SK-N-SH (cell line): Measurements from ENCODE around the gene BCLAF1. TPM values are rescaled to one million over a fixed set of nuclear protein-coding genes. Genes with fewer than 3 reads are reported as not detected.
"Not testable (repeated sequence)": the region's sequence is repeated elsewhere in the genome, so short reads cannot be mapped to it uniquely, and the experiment has no call there.

ENCODE experiments used
- CTCF ChIA-PET: fragments of 300-600, 350-600 bp; formaldehyde crosslinking; extraction: SDS; loops from one replicate; lab custom pipeline; 2021; lab: Yijun Ruan, JAX
- POLR2A ChIA-PET: fragments of 350-600 bp; sonication (Branson Sonifier 250); formaldehyde crosslinking; extraction: SDS; loops from one replicate; lab custom pipeline; 2020; ENCODE audit warnings: antibody characterized with exemption, inconsistent platforms; lab: Yijun Ruan, JAX
- DNase-seq: peaks from one replicate; pipeline ENCODE4 v3.0.0; 2012
- H2AFZ ChIP-seq: fragments of 200-600 bp; sonication (generic); 2 replicates; pipeline ENCODE4 v1.8.1; 2016; ENCODE audit warnings: antibody characterized with exemption, mild to moderate bottlenecking, low read depth
- H3F3A ChIP-seq: fragments of 200-600 bp; sonication (generic); replicated peaks from 2 replicates; pipeline ENCODE3; 2016; ENCODE audit warnings: antibody characterized with exemption, mild to moderate bottlenecking; ENCODE audit not compliant: insufficient read depth
- H3K27ac ChIP-seq, 2 experiments: fragments of 200-500 bp in 1 of 2; fragments of 200-600 bp in 1 of 2; sonication (Bioruptor generic) in 1 of 2; sonication (generic), shearing (Covaris generic) in 1 of 2; 2 replicates each; pipeline versions ENCODE4 v1.5.1 to v1.6.1; 2014 to 2016; ENCODE audit warnings: low read depth in 2 of 2, inconsistent platforms in 1 of 2, low read length in 1 of 2, mild to moderate bottlenecking in 1 of 2, mixed read lengths in 1 of 2
- H3K27me3 ChIP-seq: fragments of 200-600 bp; sonication (generic), shearing (Covaris generic); 2 replicates; pipeline ENCODE4 v1.6.1; 2016; ENCODE audit warnings: mixed run types; ENCODE audit not compliant: insufficient read depth
- H3K36me3 ChIP-seq, 2 experiments: fragments of 200-500 bp in 1 of 2; fragments of 200-600 bp in 1 of 2; sonication (Bioruptor generic) in 1 of 2; sonication (generic) in 1 of 2; replicated peaks in 1 of 2; 2 replicates each; pipeline versions ENCODE3 to v1.5.1; 2014 to 2016; ENCODE audit warnings: low read length in 1 of 2, mild to moderate bottlenecking in 1 of 2; ENCODE audit not compliant: insufficient read depth in 2 of 2, control insufficient read depth in 1 of 2
- H3K4me1 ChIP-seq, 2 experiments: fragments of 200-500 bp in 1 of 2; fragments of 200-600 bp in 1 of 2; sonication (Bioruptor generic) in 1 of 2; sonication (generic), shearing (Covaris generic) in 1 of 2; 2 replicates each; pipeline versions ENCODE4 v1.5.1 to v1.6.1; 2014 to 2016; ENCODE audit warnings: low read depth in 1 of 2, low read length in 1 of 2, mixed run types in 1 of 2; ENCODE audit not compliant: insufficient read depth in 2 of 2, control insufficient read depth in 1 of 2
- H3K4me2 ChIP-seq: fragments of 200-600 bp; sonication (generic), shearing (Covaris generic); 2 replicates; pipeline ENCODE4 v1.6.1; 2017; ENCODE audit warnings: mixed run types
- H3K4me3 ChIP-seq, 2 experiments: fragments of 200-500 bp in 1 of 2; fragments of 200-600 bp in 1 of 2; sonication (Bioruptor generic) in 1 of 2; sonication (generic), shearing (Covaris generic) in 1 of 2; 2 replicates each; pipeline versions ENCODE4 v1.5.1 to v1.8.1; 2014 to 2016; ENCODE audit warnings: low read depth in 2 of 2, inconsistent platforms in 1 of 2, low read length in 1 of 2, mild to moderate bottlenecking in 1 of 2, mixed read lengths in 1 of 2, moderate library complexity in 1 of 2
- H3K79me2 ChIP-seq: fragments of 200-600 bp; sonication (generic); 2 replicates; pipeline ENCODE4 v1.8.1; 2017; ENCODE audit warnings: mild to moderate bottlenecking; ENCODE audit not compliant: insufficient read depth
- H3K9ac ChIP-seq: fragments of 200-600 bp; sonication (generic); 2 replicates; pipeline ENCODE4 v1.6.1; 2017; ENCODE audit warnings: mixed run types
- H3K9me2 ChIP-seq: fragments of 200-600 bp; sonication (generic); 2 replicates; pipeline ENCODE4 v1.6.1; 2017; ENCODE audit warnings: mixed run types
- H3K9me3 ChIP-seq: fragments of 200-600 bp; sonication (generic); 2 replicates; pipeline ENCODE4 v1.6.1; 2017; ENCODE audit warnings: mixed run types, mild to moderate bottlenecking, moderate library complexity
- H4K20me1 ChIP-seq: fragments of 200-600 bp; sonication (generic); 2 replicates; pipeline ENCODE4 v1.6.1; 2017; ENCODE audit warnings: mild to moderate bottlenecking, mixed run types; ENCODE audit not compliant: insufficient read depth
- CHD2 ChIP-seq: fragments of 150-350 bp; IDR thresholded peaks from 2 replicates; pipeline ENCODE4 v1.6.1; 2018; ENCODE audit warnings: low read length; ENCODE audit not compliant: partially characterized antibody
- ELF1 ChIP-seq: IDR thresholded peaks from 2 replicates; pipeline ENCODE4 v1.4.0; 2012
- EP300 ChIP-seq, 2 experiments: IDR thresholded peaks; 2 replicates each; pipeline versions ENCODE4 v1.4.0 to v1.6.1; 2012; ENCODE audit warnings: borderline replicate concordance in 1 of 2, low read depth in 1 of 2, low read length in 1 of 2
- EZH2phosphoT487 ChIP-seq: fragments of 200-600 bp; sonication (generic); IDR thresholded peaks from 2 replicates; pipeline ENCODE4 v1.6.1; 2017; ENCODE audit warnings: low read depth, mixed run types, mild to moderate bottlenecking, antibody characterized with exemption, moderate library complexity, borderline replicate concordance
- FOXJ3 ChIP-seq: sonication (generic); formaldehyde crosslinking; IDR thresholded peaks from 2 replicates; pipeline ENCODE4 v1.5.1; 2020; ENCODE audit warnings: mild to moderate bottlenecking, missing genetic modification reagents
- GABPA ChIP-seq: IDR thresholded peaks from 2 replicates; pipeline ENCODE4 v1.4.0; 2012; ENCODE audit warnings: low read depth, mild to moderate bottlenecking
- JUND ChIP-seq: IDR thresholded peaks from 2 replicates; pipeline ENCODE4 v1.4.0; 2012
- MXI1 ChIP-seq: IDR thresholded peaks from 2 replicates; pipeline ENCODE4 v1.6.1; 2012; ENCODE audit warnings: mild to moderate bottlenecking, low read depth, low read length, improper control_type of control experiment
- POLR2AphosphoS5 ChIP-seq: IDR thresholded peaks from 2 replicates; pipeline ENCODE4 v1.6.1; 2012; ENCODE audit warnings: low read depth, low read length
- RCOR1 ChIP-seq: fragments of 150-350 bp; IDR thresholded peaks from 2 replicates; pipeline ENCODE4 v1.6.1; 2017; ENCODE audit warnings: antibody characterized with exemption, low read length
- RFX5 ChIP-seq: IDR thresholded peaks from 2 replicates; pipeline ENCODE4 v1.6.1; 2012; ENCODE audit warnings: mild to moderate bottlenecking, improper control_type of control experiment, low read length
- RXRA ChIP-seq: IDR thresholded peaks from 2 replicates; pipeline ENCODE4 v1.4.0; 2012; ENCODE audit warnings: low read depth, mild to moderate bottlenecking, borderline replicate concordance
- SIN3A ChIP-seq: IDR thresholded peaks from 2 replicates; pipeline ENCODE4 v1.6.1; 2012; ENCODE audit warnings: low read depth, mild to moderate bottlenecking, low read length, moderate library complexity, borderline replicate concordance
- TCF12 ChIP-seq: IDR thresholded peaks from 2 replicates; pipeline ENCODE4 v1.4.0; 2012
- YY1 ChIP-seq: IDR thresholded peaks from 2 replicates; pipeline ENCODE4 v1.4.0; 2012; ENCODE audit warnings: low read depth, mild to moderate bottlenecking
- WGBS: methylation state at CpG from one replicate; pipeline ENCODE4 v1.1.6; 2017; ENCODE audit warnings: low lambda C conversion rate; 5-methylcytosine and 5-hydroxymethylcytosine counted together
- polyA plus RNA-seq, 3 experiments: library from polyadenylated mRNA; depleted of rRNA; stranded (reverse); fragments of >200 nt; gene quantifications; 2 replicates each; pipeline ENCODE4 v1.2.3, GENCODE V29; 2012
- TF ChIP-seq, protein P1 (sequence below): IDR thresholded peaks from 2 replicates; pipeline ENCODE4 v1.4.0; 2012; ENCODE audit warnings: low read depth, borderline replicate concordance
- TF ChIP-seq, protein P2 (sequence below): IDR thresholded peaks from 2 replicates; pipeline ENCODE4 v1.4.0; 2012; ENCODE audit warnings: low read depth, borderline replicate concordance

BCLAF1 gene
- polyA plus RNA-seq, 1 of the 3 experiments (the other 2 are of a cell fraction) = 21.9 TPM

DNA sequence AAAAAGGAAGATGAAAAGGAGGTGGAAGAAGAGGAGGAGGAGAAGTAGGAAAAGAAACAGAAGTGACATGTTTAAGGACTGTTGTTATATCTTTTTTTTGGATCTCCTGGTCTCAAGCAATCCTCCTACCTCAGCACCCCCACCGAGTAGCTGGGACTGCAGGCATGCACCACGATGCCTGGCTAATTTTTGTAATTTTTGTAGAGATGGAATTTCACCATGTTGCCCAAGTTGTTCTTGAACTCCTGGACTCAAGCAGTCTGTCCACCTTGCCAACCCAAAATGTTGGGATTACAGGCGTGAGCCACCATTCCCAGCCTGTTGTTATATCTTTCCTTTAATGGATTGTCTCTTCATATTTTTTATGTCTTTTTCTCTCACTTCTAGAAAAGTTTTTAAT lies 19.5 kb upstream of the BCLAF1 start:
- CTCF ChIA-PET = interaction anchor here (0.7 to 4.3 kb wide), 3 partner anchors 8 to 334 kb away, joined by 3 to 15 read pairs (median 10); partner anchors contain the start of gene MAP7
- 79% methylated on average over 3 of the region's 3 CpGs for WGBS

DNA sequence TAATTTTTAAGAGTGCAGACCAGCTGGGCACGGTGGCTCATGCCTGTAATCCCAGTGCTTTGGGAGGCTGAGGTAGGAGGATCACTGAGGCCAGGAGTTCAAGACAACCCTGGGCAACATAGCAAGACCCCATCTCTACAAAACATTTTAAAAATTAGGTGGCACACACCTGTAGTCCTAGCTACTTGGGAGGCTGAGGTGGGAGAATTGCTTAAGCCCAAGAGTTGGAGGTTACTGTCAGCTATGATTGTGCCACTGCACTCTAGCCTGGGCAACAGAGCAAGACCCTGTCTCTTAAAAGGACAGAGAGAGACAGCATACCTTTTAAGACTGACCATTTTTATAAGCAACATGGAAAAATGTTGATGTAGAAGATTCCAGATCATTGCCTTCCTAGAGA lies 18.8 kb upstream of the BCLAF1 start:
- H3K4me2 ChIP-seq, H3F3A ChIP-seq, H3K27me3 ChIP-seq, H4K20me1 ChIP-seq, H3K4me3 ChIP-seq, H2AFZ ChIP-seq, H3K27ac ChIP-seq, H3K9me3 ChIP-seq, H3K79me2 ChIP-seq, H3K9me2 ChIP-seq, H3K36me3 ChIP-seq, H3K9ac ChIP-seq, DNase-seq, H3K4me1 ChIP-seq: not testable (repeated sequence)
- POLR2A ChIA-PET = interaction anchor here (1.0 kb wide), 1 partner anchor 19 kb away, joined by 3 read pairs; the partner anchor contains the start of gene BCLAF1
- WGBS = 80% methylated on average over 1 of the region's 1 CpG
- CTCF ChIA-PET = interaction anchor here (0.7 to 4.3 kb wide), 5 partner anchors 9 to 802 kb away, joined by 3 to 15 read pairs (median 3); partner anchors contain the start of gene MAP7

More for the DNA sequence above, 19.5 kb upstream of the BCLAF1 start:
- H3K27me3 ChIP-seq = no peaks in the 10 kb centered on the region; the same call in 1 of the 2 replicates
- H3K27ac ChIP-seq = no peak overlapping the region
- POLR2A ChIA-PET = interaction anchor here (1.0 kb wide), 1 partner anchor 20 kb away, joined by 3 read pairs; the partner anchor contains the start of gene BCLAF1
- DNase-seq = no peak
- peaks cover 0 to 6% of the 10 kb centered on the region in 2 experiments; a peak in 1 of 4 replicates for H3K4me1 ChIP-seq
- H2AFZ ChIP-seq = no peak overlapping the region
- no peak overlapping the region for H3K4me3 ChIP-seq
- H3K9ac ChIP-seq = no peak overlapping the region
- H3K4me2 ChIP-seq = no peak overlapping the region
- no peaks in the 10 kb centered on the region for H3K9me2 ChIP-seq
- H3F3A ChIP-seq = no peaks in the 10 kb centered on the region
- H3K9me3 ChIP-seq = no peaks in the 10 kb centered on the region
- no peaks in the 10 kb centered on the region for H3K36me3 ChIP-seq
- no peaks in the 10 kb centered on the region for H4K20me1 ChIP-seq
- no peaks in the 10 kb centered on the region for H3K79me2 ChIP-seq
- TF ChIP-seq GABPA = no peak
- TF ChIP-seq ELF1 = no peak
- no peak for TF ChIP-seq MXI1
- TF ChIP-seq, protein P1, sequence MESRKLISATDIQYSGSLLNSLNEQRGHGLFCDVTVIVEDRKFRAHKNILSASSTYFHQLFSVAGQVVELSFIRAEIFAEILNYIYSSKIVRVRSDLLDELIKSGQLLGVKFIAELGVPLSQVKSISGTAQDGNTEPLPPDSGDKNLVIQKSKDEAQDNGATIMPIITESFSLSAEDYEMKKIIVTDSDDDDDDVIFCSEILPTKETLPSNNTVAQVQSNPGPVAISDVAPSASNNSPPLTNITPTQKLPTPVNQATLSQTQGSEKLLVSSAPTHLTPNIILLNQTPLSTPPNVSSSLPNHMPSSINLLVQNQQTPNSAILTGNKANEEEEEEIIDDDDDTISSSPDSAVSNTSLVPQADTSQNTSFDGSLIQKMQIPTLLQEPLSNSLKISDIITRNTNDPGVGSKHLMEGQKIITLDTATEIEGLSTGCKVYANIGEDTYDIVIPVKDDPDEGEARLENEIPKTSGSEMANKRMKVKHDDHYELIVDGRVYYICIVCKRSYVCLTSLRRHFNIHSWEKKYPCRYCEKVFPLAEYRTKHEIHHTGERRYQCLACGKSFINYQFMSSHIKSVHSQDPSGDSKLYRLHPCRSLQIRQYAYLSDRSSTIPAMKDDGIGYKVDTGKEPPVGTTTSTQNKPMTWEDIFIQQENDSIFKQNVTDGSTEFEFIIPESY = no peak

DNA sequence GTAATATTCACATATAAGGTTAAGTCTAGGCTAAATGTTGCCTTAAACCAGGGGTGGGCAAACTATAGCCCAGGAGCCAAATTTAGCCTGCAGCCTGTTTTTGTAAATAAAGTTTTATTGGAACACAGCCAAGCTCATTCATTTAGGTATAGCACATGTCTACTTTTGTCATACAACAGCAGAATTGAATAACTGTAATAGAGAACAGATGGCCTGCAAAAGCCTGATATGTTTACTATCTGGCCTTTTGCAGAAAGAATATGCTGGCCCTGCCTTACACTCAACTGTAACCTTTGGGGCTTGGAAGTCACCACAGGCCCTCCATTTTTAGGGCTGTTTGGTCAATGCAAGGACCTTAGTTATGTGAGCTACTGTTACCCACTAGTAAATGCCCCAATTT lies 17.7 kb upstream of the BCLAF1 start:
- Histone ChIP-seq H3K4me2 (no peak overlapping the region), H3K4me1 (peaks cover 0 to 6% of the 10 kb centered on the region in 2 experiments; a peak in 1 of 4 replicates), H3K9ac (no peak overlapping the region), H3K9me3 (no peaks in the 10 kb centered on the region), H3K4me3 (no peak overlapping the region), H3K36me3 (no peaks in the 10 kb centered on the region), H3K9me2 (no peaks in the 10 kb centered on the region), H3K27ac (peak overlapping the region in 1 of 2 experiments; percentile 62; a peak in 2 of 4 replicates), H3K79me2 (no peaks in the 10 kb centered on the region), H3K27me3 (no peaks in the 10 kb centered on the region), H3F3A (no peaks in the 10 kb centered on the region), H2AFZ (no peak overlapping the region), H4K20me1 (no peaks in the 10 kb centered on the region)
- ChIA-PET POLR2A (interaction anchor here (0.8 to 1.3 kb wide), 2 partner anchors 10 to 17 kb away, joined by 3 to 6 read pairs; partner anchors contain the start of gene BCLAF1), CTCF (interaction anchor here (0.8 to 4.3 kb wide), 4 partner anchors 10 to 243 kb away, joined by 3 to 15 read pairs (median 7); partner anchors contain the start of genes BCLAF1 and MAP7)
- DNase-seq = peak; percentile 47
- TF ChIP-seq GABPA = no peak
- no peak for TF ChIP-seq SIN3A
- no peak for TF ChIP-seq RXRA
- TF ChIP-seq, protein P2, sequence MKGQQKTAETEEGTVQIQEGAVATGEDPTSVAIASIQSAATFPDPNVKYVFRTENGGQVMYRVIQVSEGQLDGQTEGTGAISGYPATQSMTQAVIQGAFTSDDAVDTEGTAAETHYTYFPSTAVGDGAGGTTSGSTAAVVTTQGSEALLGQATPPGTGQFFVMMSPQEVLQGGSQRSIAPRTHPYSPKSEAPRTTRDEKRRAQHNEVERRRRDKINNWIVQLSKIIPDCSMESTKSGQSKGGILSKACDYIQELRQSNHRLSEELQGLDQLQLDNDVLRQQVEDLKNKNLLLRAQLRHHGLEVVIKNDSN = no peak
- peak; percentile 38; the same call in 1 of the 2 replicates for TF ChIP-seq TCF12
- TF ChIP-seq POLR2AphosphoS5 = no peak
- peak; percentile 51 for TF ChIP-seq CHD2
- TF ChIP-seq JUND = no peak
- TF ChIP-seq YY1 = no peak
- TF ChIP-seq EZH2phosphoT487 = no peak
- TF ChIP-seq EP300 (IDR thresholded peaks at IDR 0.05; ENCODE audit: borderline replicate concordance in 1 of 2, low read depth in 1 of 2, low read length in 1 of 2) = peak in 1 of 2 experiments; percentile 59; a peak in 2 of 4 replicates
- TF ChIP-seq, protein P1 = no peak
- peak; percentile 35; the same call in 1 of the 2 replicates for TF ChIP-seq FOXJ3 (CRISPR knock-in tag)
- no peak for TF ChIP-seq RFX5
- peak; percentile 59; the same call in 1 of the 2 replicates for TF ChIP-seq RCOR1
